ENCODE measurements around the gene FAM135A.
"Not testable (repeated sequence)": the region's sequence is repeated elsewhere in the genome, so short reads cannot be mapped to it uniquely, and the experiment has no call there.

FAM135A gene

DNA sequence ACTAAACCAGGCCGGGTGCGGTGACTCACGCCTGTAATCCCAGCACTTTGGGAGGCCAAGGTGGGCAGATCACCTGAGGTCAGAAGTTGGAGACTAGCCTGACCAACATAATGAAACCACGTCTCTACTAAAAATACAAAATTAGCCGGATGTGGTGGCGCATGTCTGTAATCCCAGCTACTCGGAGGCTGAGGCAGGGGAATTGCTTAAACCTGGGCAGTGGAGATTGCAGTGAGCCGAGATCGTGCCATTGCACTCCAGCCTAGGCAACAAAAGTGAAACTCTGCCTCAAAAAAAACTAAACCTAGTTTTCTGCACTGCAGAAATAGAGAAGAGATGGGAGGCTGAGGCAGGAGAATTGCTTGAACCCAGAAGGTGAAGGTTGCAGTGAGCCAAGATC, 73.3 kb downstream of the FAM135A start:
- not testable (repeated sequence) for H3K9me3 Mint-ChIP-seq; H3K27ac Mint-ChIP-seq; ATAC-seq; H3K36me3 Mint-ChIP-seq; DNase-seq (ENCODE audit: low spot score in 2 of 2); H3K4me1 Mint-ChIP-seq; H3K4me3 Mint-ChIP-seq

DNA sequence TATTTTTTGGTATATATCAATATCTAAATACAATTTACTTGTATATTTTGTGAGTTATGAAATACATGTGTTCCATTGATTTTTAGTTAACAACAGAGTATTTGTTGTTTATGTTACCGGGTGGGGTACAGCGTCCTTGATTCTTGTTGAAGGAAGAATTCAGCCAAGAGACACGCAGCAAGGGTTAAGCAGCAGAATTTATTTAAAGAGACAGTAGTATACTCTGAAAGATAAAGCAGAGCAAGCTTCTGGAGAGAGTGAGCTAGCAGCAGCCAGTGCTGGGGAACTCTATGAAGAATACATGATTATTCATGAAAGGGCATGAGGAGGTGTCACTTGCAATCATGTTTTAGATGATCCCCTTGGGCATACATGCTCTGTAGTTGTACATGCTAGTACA, 76.1 kb downstream of the FAM135A start:
- no peaks in the 10 kb centered on the region for H3K4me1 Mint-ChIP-seq
- no peak for ATAC-seq

DNA sequence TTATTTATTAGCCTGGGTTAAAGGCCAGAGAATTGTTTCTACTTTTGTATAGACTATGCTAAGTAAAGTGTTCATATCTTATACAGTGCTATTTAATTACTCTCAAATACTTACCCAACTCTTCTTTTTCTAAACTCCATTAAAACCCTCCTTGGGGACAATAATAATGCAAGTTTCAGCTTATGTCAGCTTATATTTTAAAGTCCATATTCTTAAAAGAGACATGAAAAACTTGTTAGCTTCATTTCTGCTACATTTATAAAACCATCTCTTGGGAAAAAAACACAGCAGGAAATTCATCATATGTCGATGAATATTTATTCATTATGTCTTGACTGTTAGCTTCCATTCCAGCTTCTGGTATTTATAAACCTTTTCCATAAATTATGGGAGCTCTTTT, 81.5 kb downstream of the FAM135A start:
- H3K4me3 Mint-ChIP-seq = no peak overlapping the region
- no peaks in the 10 kb centered on the region for H3K36me3 Mint-ChIP-seq
- ATAC-seq (no peak), DNase-seq (ENCODE audit: low spot score in 2 of 2) (no peak)
- H3K4me1 Mint-ChIP-seq = no peaks in the 10 kb centered on the region
- H3K27ac Mint-ChIP-seq = no peak overlapping the region
- H3K9me3 Mint-ChIP-seq = peaks cover 6% of the 10 kb centered on the region

More for the DNA sequence above, 76.1 kb downstream of the FAM135A start:
- no peak for DNase-seq (ENCODE audit: low spot score in 2 of 2)
- no peak overlapping the region for H3K4me3 Mint-ChIP-seq
- no peaks in the 10 kb centered on the region for H3K36me3 Mint-ChIP-seq
- H3K9me3 Mint-ChIP-seq = no peaks in the 10 kb centered on the region
- no peak overlapping the region for H3K27ac Mint-ChIP-seq

DNA sequence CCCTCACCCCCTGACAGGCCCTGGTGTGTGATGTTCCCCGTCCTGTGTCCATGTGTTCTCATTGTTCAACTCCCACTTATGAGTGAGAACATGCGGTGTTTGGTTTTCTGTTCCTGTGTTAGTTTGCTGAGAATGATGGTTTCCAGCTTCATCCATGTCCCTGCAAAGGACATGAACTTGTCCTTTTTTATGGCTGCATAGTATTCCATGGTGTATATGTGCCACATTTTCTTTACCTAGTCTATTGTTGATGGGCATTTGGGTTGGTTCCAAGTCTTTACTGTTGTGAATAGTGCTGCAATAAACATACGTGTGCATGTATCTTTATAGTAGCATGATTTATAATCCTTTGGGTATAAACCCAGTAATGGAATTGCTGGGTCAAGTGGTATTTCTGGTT, 82.5 kb downstream of the FAM135A start:
- not testable (repeated sequence) for H3K27ac Mint-ChIP-seq; H3K9me3 Mint-ChIP-seq; DNase-seq (ENCODE audit: low spot score in 2 of 2); H3K4me1 Mint-ChIP-seq; H3K36me3 Mint-ChIP-seq; ATAC-seq; H3K4me3 Mint-ChIP-seq

DNA sequence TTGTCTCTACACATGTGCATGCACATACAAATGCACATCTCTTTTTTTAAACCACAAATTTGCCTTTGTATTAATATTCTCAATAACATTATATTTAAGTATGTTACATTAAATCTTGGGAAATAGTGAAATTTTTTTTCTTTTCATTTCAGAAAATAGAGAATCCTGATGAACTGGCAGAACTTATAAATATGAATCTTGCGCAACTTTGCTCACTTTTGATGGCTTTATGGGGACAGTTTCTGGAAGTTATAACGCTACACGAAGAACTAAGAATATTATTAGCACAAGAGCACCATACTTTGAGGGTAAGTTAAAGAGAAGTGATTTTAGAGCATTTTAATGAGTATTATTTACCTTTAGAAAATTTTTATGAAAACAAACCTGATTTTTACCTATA, 89.2 kb downstream of the FAM135A start:
- Mint-ChIP-seq H3K4me3 (no peak overlapping the region), H3K9me3 (peaks cover 16% of the 10 kb centered on the region), H3K36me3 (peaks cover 33% of the 10 kb centered on the region), H3K27ac (no peak overlapping the region), H3K4me1 (no peaks in the 10 kb centered on the region)
- ATAC-seq (no peak), DNase-seq (ENCODE audit: low spot score in 2 of 2) (no peak)

DNA sequence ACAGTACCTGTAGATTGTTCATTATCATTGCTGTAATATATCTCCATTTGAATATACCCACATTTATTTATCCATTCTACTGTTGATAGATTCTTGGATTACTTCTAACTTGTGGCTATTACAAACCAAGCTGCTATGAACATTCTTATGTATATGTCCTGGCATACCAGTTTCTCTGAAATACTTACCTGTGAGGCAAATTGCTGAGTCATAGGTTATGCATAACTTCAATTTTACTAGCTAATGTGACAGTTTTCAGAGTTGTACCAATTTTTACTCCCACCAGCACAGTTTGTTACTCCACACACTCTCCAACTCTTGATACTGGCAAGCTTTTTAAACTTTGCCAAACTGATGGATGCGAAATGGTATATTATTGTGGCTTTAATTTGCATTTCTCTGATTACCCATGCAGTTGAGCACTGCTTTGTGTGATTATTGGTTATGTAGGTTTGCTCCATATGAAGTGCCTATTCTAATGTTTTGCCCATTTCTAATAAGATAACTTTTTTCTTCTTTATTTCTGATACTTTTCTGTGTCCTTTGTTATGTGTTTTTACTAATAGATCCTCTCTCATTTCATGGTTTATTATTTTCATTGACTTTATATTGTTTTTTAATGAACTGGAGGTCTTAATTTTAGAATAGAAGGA, 90.6 kb downstream of the FAM135A start:
- H3K36me3 Mint-ChIP-seq = peaks cover 33% of the 10 kb centered on the region
- DNase-seq (ENCODE audit: low spot score in 2 of 2) (no peak), ATAC-seq (no peak)
- H3K9me3 Mint-ChIP-seq = peaks cover 12% of the 10 kb centered on the region
- no peak overlapping the region for H3K4me3 Mint-ChIP-seq
- H3K27ac Mint-ChIP-seq = no peak overlapping the region
- H3K4me1 Mint-ChIP-seq = no peaks in the 10 kb centered on the region

DNA sequence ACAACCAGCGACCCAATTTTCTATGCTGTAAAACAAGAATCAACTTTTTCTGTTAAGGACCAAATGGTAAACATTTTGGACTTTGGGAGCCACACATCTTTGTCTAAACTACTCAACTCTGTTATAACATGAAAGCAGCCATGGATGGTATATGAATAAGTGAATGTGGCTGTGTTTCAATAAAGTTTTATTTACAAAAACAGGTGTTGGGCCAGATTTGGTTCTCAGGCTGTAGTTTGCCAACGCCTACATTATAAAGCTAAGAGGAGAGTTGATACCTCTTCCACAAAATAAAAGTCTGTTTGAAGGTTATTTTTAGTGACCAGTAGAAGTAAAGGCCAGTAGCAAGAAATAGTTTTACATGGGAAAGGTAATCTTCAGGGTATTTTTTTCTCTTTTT, 93.0 kb downstream of the FAM135A start:
- no peak overlapping the region for H3K4me3 Mint-ChIP-seq
- no peaks in the 10 kb centered on the region for H3K4me1 Mint-ChIP-seq
- DNase-seq (ENCODE audit: low spot score in 2 of 2) (no peak), ATAC-seq (no peak)
- H3K36me3 Mint-ChIP-seq = peaks cover 33% of the 10 kb centered on the region
- no peak overlapping the region for H3K27ac Mint-ChIP-seq
- peaks cover 8% of the 10 kb centered on the region for H3K9me3 Mint-ChIP-seq

DNA sequence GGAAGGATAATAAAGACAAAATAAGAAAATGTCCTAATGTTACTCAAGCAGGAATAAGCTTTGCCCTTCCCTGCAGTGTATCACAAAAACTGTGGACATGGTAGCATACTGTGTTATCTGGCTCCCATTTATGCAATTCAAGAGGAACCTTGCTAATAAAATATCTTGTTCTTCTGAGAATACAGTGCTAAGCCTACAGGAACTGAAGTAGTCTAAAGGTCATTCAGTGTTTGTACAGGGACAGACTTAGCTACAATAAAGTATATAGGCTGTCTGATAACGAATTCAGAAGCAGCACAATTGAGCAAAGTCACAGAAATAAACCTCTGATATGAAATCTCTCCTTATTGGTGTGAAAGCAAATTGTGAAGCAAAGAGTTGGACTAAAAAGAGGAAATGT, 93.9 kb downstream of the FAM135A start:
- peaks cover 8% of the 10 kb centered on the region for H3K9me3 Mint-ChIP-seq
- no peak overlapping the region for H3K4me3 Mint-ChIP-seq
- H3K36me3 Mint-ChIP-seq = peaks cover 33% of the 10 kb centered on the region
- no peak overlapping the region for H3K27ac Mint-ChIP-seq
- DNase-seq (ENCODE audit: low spot score in 2 of 2) (no peak), ATAC-seq (no peak)
- H3K4me1 Mint-ChIP-seq = no peaks in the 10 kb centered on the region

DNA sequence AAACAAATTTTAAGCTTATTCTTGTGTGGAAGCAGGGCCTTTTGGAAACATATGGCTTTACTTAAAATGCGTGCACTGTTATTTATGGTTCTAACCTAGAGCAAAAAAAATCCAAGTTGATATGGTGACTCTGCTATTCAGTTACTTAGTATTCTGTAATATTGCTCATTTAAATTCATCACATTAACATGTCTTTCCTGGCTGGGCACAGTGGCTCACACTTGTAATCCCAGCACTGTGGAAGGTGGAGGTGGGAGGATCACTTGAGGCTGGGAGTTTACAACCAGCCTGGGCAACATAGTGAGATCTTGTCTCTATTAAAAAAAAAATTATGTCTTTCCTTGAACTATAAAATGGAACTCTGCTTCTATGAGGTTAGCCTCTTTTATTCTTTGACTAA, 95.6 kb downstream of the FAM135A start:
- Mint-ChIP-seq H3K4me1 (no peaks in the 10 kb centered on the region), H3K27ac (no peak overlapping the region), H3K36me3 (peaks cover 19% of the 10 kb centered on the region), H3K9me3 (peaks cover 4% of the 10 kb centered on the region), H3K4me3 (no peak overlapping the region)
- DNase-seq (ENCODE audit: low spot score in 2 of 2) (no peak), ATAC-seq (no peak)

DNA sequence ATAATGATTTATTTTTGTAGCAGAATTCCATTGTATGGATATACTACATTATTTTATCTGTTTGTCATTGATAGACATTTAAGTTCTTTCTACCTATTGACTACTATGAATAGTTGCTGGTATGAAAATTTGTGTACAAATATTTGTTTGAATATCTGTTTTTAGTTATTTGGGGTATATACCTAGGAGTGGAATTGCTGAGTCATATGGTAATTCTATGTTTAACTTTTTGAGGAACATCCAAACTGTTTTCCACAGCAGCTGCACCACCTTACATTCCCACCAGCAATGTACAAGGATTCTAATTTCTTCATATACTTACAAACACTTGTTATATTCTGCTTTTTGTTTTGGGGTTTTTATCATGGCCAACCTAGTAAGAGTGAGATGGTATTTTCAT, 97.3 kb downstream of the FAM135A start:
- no peak overlapping the region for H3K27ac Mint-ChIP-seq
- no peak for DNase-seq (ENCODE audit: low spot score in 2 of 2)
- no peak for ATAC-seq
- no peak overlapping the region for H3K4me3 Mint-ChIP-seq
- H3K36me3 Mint-ChIP-seq = peaks cover 6% of the 10 kb centered on the region
- no peaks in the 10 kb centered on the region for H3K4me1 Mint-ChIP-seq
- no peaks in the 10 kb centered on the region for H3K9me3 Mint-ChIP-seq

DNA sequence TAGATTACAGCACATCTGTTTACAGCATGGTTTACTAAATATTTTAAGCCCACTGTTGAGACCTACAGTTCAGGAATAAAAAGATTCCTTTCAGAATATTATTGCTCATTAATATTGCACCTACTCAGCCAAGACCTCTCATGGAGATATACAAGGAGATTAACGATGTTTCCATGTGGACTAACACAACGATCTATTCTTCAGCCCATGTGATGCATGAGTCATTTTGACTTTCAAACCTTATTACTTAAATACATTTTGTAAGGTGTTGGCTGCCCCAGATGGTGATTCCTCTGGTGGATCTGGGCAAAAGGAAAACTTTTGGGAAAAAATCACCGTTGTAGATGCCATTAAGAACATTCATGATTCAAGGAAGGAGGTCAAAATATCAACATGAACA, 105.4 kb downstream of the FAM135A start:
- Mint-ChIP-seq H3K36me3 (no peaks in the 10 kb centered on the region), H3K9me3 (no peaks in the 10 kb centered on the region), H3K4me1 (no peaks in the 10 kb centered on the region), H3K4me3 (no peak overlapping the region), H3K27ac (no peak overlapping the region)
- no peak for ATAC-seq
- DNase-seq (ENCODE audit: low spot score in 2 of 2) = no peak

DNA sequence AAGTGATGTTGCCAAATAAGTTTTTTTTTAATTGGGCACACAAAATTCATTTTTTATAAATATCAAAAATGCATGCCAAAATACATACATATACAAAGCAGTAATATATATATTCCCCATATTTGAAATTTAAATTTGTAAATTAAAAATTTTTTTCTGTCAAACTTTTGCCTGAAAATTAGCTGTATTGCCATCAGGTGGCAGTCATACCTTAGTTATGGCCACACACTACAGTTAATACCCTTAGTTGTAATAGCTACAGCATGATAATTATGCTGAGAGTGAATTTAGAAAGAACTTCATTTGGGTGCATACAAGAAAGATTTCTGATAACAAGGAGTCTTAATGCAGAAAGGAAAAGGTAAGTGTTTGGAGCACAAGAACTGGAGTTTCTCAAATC, 107.3 kb downstream of the FAM135A start:
- ATAC-seq (no peak), DNase-seq (ENCODE audit: low spot score in 2 of 2) (no peak)
- no peak overlapping the region for H3K27ac Mint-ChIP-seq
- no peaks in the 10 kb centered on the region for H3K4me1 Mint-ChIP-seq
- no peak overlapping the region for H3K4me3 Mint-ChIP-seq
- no peaks in the 10 kb centered on the region for H3K36me3 Mint-ChIP-seq
- no peaks in the 10 kb centered on the region for H3K9me3 Mint-ChIP-seq

DNA sequence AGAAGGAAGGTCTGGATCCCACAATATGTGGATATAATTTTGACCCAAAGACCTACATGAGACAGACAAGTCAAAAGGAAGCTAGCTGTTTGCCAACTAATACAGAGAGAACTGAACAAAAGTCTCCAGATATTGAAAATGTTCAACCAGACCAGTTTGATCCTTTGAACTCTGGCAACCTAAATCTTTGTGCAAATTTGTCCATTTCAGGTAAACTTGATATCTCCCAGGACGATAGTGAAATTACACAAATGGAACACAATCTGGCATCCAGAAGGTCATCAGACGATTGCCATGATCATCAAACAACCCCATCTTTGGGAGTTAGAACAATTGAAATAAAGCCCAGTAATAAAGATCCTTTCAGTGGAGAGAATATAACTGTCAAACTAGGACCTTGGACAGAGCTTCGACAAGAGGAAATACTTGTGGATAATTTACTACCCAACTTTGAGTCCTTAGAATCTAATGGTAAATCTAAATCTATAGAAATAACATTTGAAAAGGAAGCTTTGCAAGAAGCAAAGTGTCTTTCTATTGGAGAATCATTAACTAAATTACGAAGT, 111.5 kb downstream of the FAM135A start:
- H3K36me3 Mint-ChIP-seq = no peaks in the 10 kb centered on the region
- no peaks in the 10 kb centered on the region for H3K4me1 Mint-ChIP-seq

DNA sequence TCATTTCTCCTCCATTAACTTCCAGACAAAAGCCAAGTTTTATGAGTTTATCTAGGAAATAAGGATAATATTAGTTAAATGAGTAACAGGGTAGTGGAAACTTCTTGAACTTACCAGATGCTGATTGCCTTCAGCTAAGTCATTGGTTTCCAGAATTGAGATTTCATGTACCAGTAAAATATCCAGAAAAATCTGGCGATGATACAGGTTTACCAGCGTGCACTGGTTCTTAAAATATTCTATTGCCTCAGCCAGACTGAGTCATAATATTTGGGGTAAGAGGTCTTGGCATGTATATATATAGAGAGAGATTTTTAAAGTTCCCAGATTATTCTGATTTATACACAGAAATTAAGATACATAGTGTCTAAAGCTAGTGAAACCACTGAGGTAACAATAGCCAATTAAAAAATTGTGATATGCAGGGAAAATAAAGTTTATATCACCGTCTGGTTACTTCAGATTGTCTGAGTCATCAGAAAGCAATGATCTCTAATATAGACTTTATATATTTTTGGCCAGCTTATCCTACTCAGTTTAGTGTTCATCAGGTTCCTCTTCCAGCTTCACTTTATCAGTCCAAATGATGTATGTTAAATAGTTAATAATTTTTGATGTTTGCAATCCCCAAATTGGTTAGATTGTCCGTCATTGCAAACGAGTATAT, 113.9 kb downstream of the FAM135A start:
- H3K4me3 Mint-ChIP-seq = no peak overlapping the region
- ATAC-seq = no peak
- no peak overlapping the region for H3K27ac Mint-ChIP-seq
- DNase-seq (ENCODE audit: low spot score in 2 of 2) = no peak
- H3K4me1 Mint-ChIP-seq = no peaks in the 10 kb centered on the region
- no peaks in the 10 kb centered on the region for H3K36me3 Mint-ChIP-seq
- no peaks in the 10 kb centered on the region for H3K9me3 Mint-ChIP-seq

More for the DNA sequence above, 111.5 kb downstream of the FAM135A start:
- ATAC-seq = no peak
- Mint-ChIP-seq H3K4me3 (no peak overlapping the region), H3K27ac (no peak overlapping the region), H3K9me3 (no peaks in the 10 kb centered on the region)
- no peak for DNase-seq (ENCODE audit: low spot score in 2 of 2)

DNA sequence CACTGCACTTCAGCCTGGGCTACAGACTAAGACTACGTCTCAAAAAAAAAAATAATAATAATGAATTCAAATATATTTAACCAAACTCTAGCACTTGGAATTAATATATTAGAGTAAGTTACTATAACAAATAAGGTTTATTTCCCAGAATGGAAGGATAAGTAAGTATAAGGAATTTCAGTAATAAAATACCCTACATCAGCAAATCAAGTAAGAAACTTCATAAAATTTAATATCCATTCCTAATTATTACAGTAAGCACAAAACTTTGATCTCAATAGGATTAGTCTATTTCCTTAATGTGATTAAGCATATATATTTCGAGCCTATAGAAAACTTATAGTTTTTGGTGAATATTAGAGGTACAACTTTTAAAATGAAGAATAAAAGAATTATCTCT, 116.7 kb downstream of the FAM135A start:
- no peaks in the 10 kb centered on the region for H3K4me1 Mint-ChIP-seq
- ATAC-seq (no peak), DNase-seq (ENCODE audit: low spot score in 2 of 2) (no peak)
- H3K4me3 Mint-ChIP-seq = no peak overlapping the region
- H3K36me3 Mint-ChIP-seq = no peaks in the 10 kb centered on the region
- no peaks in the 10 kb centered on the region for H3K9me3 Mint-ChIP-seq
- no peak overlapping the region for H3K27ac Mint-ChIP-seq

DNA sequence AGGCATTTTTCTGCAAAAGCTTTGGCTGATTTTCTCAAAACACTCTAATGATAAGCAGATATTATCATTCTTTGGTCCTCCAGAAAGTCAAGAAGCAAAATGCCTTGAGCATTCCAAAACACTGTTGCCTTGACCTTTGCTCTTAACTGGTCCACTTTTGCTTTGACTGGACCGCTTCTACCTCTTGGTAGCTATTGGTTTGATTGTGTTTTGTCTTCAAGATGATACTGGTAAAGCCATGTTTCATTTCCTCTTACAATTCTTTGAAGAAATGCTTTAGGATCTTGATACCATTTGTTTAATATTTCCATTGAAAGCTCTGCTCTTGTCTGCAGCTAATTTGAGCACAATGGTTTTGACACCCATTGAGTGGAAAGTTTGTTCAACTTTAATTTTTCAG, 117.8 kb downstream of the FAM135A start:
- Mint-ChIP-seq H3K9me3 (no peaks in the 10 kb centered on the region), H3K4me1 (no peaks in the 10 kb centered on the region), H3K4me3 (no peak overlapping the region), H3K36me3 (no peaks in the 10 kb centered on the region), H3K27ac (no peak overlapping the region)
- no peak for ATAC-seq
- no peak for DNase-seq (ENCODE audit: low spot score in 2 of 2)

Measured in stimulated activated effector memory CD8-positive, alpha-beta T cell treated with anti-CD3 and anti-CD28 coated beads, Interleukin-12 subunit alpha, Interleukin-12 subunit beta, amount 100 ng/mL, for 72 hours (primary cell).